DMS114 treated with DMSO at 0.1 percent for 48 hours (cell line): ENCODE data around the gene BCL2L13.

Experiments
- DNase-seq: peaks from one replicate; lab custom pipeline; 2025; ENCODE audit not compliant: unreplicated experiment; lab: John Stamatoyannopoulos, UW

The BCL2L13 gene

DNA sequence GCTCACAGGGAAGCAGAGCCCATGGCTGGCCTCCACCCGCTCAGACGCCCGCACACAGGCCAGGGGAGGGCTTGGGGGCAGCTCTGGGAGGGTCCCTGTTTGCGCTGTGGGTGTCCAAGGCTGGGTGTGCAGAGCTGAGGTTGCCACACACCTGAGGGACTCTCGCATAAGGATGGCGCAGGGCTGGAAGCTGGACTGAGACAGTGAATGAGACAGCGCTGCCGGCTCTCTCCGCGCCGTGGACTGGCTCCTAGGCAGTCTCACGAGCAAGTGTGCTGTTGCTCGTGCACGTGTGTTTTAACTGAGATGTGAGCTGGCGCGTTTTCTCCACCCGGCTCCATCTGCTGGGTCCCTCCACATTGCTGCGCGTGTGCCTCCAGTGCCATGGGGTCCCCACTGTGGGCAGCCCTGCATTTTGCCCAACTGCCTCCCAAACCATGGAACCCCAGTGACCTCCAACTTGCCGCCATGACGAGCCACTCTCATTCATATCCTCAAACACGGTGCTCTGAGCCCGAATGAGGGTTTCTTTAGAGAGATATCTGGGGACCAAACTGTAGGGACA is 139.9 kb downstream of the BCL2L13 start:
- DNase-seq: no peak

DNA sequence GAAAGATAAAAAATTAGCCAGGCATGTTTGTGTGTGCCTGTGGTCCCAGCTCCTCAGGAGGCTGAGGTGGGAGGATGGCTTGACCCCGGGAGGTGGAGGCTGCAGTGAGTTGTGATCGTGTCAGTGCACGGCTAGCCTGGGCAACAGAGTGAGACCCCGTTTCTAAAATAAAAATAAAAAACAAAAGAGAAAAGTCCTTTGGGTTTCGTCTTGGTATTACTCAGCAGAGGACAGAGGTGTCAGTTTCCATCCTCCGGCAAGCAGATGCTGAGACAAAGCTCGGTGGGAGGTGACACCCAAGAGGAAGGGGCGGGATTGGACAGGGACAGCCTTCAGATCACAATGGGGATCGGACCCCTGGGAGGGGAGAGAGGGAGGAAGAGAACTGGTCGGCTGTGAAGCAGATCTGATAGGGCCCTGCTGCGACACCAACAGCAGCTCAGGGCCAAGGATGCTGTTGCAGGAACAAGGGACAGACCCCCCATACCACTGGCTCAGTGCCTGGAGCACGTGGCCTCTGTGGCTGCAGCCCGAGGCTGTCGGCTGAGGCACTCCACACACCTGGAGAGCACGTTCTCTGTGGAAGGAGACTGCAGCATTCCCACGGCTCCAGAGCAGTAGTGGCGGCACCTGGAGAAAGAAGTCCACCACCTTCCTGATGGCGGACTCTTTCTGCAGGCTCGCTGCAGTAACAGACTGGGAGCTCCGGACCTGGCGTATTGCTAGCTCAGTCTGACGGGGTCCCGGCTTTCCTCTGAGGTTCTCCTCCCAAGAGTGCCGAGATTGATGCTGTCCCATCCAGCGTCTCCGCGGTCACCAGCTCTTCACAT is 140.9 kb downstream of the BCL2L13 start:
- DNase-seq: no peak

DNA sequence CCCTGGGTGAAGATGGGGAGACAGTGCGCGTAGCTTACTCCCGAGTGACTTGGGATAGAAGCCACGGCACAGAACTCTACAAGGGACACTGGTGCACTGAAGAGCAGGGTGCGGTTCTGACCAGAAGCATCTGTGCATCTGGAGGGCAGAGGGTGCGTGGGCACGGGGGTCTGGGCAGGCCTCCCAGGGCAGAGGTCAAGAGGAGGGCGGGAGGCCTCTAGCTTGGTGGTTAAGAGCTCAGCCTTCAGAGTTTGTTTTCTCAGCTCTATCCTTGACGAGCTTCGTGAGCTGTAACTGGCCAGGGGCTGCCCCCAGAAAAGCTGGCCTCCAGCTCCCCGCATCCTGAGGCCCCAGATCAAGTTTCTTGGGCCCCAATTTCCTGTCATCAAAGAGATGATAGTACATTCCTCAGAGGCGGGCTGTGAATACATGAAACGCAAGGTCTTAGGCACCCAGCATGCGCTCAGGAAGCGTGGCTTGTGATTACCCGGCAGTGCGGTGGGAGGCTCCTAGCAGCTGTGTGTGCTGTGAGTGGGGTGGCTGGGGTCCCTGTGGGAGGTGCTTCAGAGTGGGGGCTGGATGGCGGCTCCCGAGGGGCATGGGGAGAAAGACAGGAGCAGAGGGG is 141.7 kb downstream of the BCL2L13 start:
- DNase-seq: no peak
